ENCODE measurements around the gene SEC22B.
A peak's percentile ranks its signal among the peaks of the same experiment; 100 is the strongest.
"Not testable (repeated sequence)": the region's sequence is repeated elsewhere in the genome, so short reads cannot be mapped to it uniquely, and the experiment has no call there.

The SEC22B gene

GRCh38 chr1:120176092-120176855, at the start of gene SEC22B:
SEC22B (minus strand) TSS chr1:120176520; CDS start chr1:120176381, 139 bp downstream.
- peak; percentile 94 for DNase-seq

GRCh38 chr1:120217933-120218332, 41.6 kb upstream of the SEC22B start:
- DNase-seq: not testable (repeated sequence)

GRCh38 chr1:120217175-120217929, 41.0 kb upstream of the SEC22B start:
- DNase-seq: not testable (repeated sequence)

- DNase-seq: not testable (repeated sequence)
These were observed 37.3 kb upstream of the SEC22B start for GRCh38 chr1:120213606-120214005.

- DNase-seq: not testable (repeated sequence)
These were observed 34.4 kb upstream of the SEC22B start for GRCh38 chr1:120210754-120211153.

- not testable (repeated sequence) for DNase-seq
These were observed 20.8 kb upstream of the SEC22B start for GRCh38 chr1:120196863-120197775.

- DNase-seq: not testable (repeated sequence)
These were observed 12.3 kb upstream of the SEC22B start for GRCh38 chr1:120188626-120189025.

GRCh38 chr1:120182176-120182707, 5.9 kb upstream of the SEC22B start:
- DNase-seq: not testable (repeated sequence)

GRCh38 chr1:120179811-120180690, 3.7 kb upstream of the SEC22B start:
- DNase-seq: not testable (repeated sequence)

GRCh38 chr1:120178799-120179756, 2.8 kb upstream of the SEC22B start:
- DNase-seq: no peak

GRCh38 chr1:120178058-120178457, 1.7 kb upstream of the SEC22B start:
- not testable (repeated sequence) for DNase-seq

GRCh38 chr1:120175688-120176087, 632 bp downstream of the SEC22B start:
- DNase-seq: not testable (repeated sequence)

GRCh38 chr1:120164761-120165160, 11.6 kb downstream of the SEC22B start:
- not testable (repeated sequence) for DNase-seq

- DNase-seq: not testable (repeated sequence)
These were observed 14.3 kb downstream of the SEC22B start for GRCh38 chr1:120162015-120162414.

GRCh38 chr1:120158495-120158894, 17.8 kb downstream of the SEC22B start:
- not testable (repeated sequence) for DNase-seq

- DNase-seq: not testable (repeated sequence)
These were observed 18.2 kb downstream of the SEC22B start for GRCh38 chr1:120158086-120158485.

- not testable (repeated sequence) for DNase-seq
These were observed 26.0 kb downstream of the SEC22B start for GRCh38 chr1:120150138-120150822.

GRCh38 chr1:120149420-120150059, 26.8 kb downstream of the SEC22B start:
- DNase-seq: not testable (repeated sequence)

GRCh38 chr1:120145806-120146205, 30.5 kb downstream of the SEC22B start:
- DNase-seq: not testable (repeated sequence)

All from CD4-positive, alpha-beta T cell treated with Interleukin-21 for 1 hour (primary cell).